Measurements from ENCODE around the gene SLC6A12. TPM values are rescaled to one million over a fixed set of nuclear protein-coding genes. Genes with fewer than 3 reads are reported as not detected.
A peak's percentile ranks its signal among the peaks of the same experiment; 100 is the strongest.

SLC6A12 gene
- total RNA-seq, 4 donors from 2014 or later, result 1.2 to 13.5 (median 3.0) TPM

- peaks cover 3 to 9% (median 6%) of the 10 kb centered on the region in 4 donors for H3K4me1 ChIP-seq
- H3K4me3 ChIP-seq, result no peak overlapping the region
- H3K9me3 ChIP-seq, result no peaks in the 10 kb centered on the region
- H3K36me3 ChIP-seq, result no peaks in the 10 kb centered on the region
- 73 to 83% methylated on average over 2 to 13 of the region's 13 CpGs for WGBS, 2 donors (ENCODE audit: low coverage in 1 of 2)
- no peak overlapping the region for H3K27ac ChIP-seq
- DNase-seq, result no peak
- TF ChIP-seq EP300 (IDR thresholded peaks at IDR 0.05; ENCODE audit: low read depth), result no peak
- no peak for TF ChIP-seq POLR2A (IDR thresholded peaks at IDR 0.05)
- no peak for TF ChIP-seq POLR2AphosphoS5 (IDR thresholded peaks at IDR 0.05)
- no peak for TF ChIP-seq CTCF (IDR thresholded peaks at IDR 0.05)
- no peaks in the 10 kb centered on the region for H3K27me3 ChIP-seq
- intact Hi-C loops (cut with DNase I; ENCODE audit: low total_unique reads), result no loop called here
- in situ Hi-C loops (cut with MboI; ENCODE audit: low pct_ligation_motif_present in 1 of 4, low pct_unique_long_range_greater_than_20kb in 1 of 4, low sequenced_read_pairs in 3 of 4), result no loop called here
These were observed 29.0 kb downstream of the SLC6A12 start for GRCh38 chr12:184811-185575.

GRCh38 chr12:182381-182892, 31.5 kb downstream of the SLC6A12 start:
- no peaks in the 10 kb centered on the region for H3K36me3 ChIP-seq
- no peaks in the 10 kb centered on the region for H3K4me1 ChIP-seq
- no peaks in the 10 kb centered on the region for H3K9me3 ChIP-seq
- H3K4me3 ChIP-seq, result no peak overlapping the region
- WGBS, 2 donors (ENCODE audit: low coverage in 1 of 2), result 66% methylated on average over 9 of the region's 10 CpGs; no CpG with 5 or more reads in 1 of the 2 donors
- TF ChIP-seq POLR2A (IDR thresholded peaks at IDR 0.05), result no peak
- TF ChIP-seq POLR2AphosphoS5 (IDR thresholded peaks at IDR 0.05), result no peak
- TF ChIP-seq CTCF (IDR thresholded peaks at IDR 0.05), result no peak
- no peak for TF ChIP-seq EP300 (IDR thresholded peaks at IDR 0.05; ENCODE audit: low read depth)
- no peaks in the 10 kb centered on the region for H3K27me3 ChIP-seq
- no peak for DNase-seq
- H3K27ac ChIP-seq, result no peak overlapping the region
- intact Hi-C loops (cut with DNase I; ENCODE audit: low total_unique reads), result no loop called here
- in situ Hi-C loops (cut with MboI; ENCODE audit: low pct_ligation_motif_present in 1 of 4, low pct_unique_long_range_greater_than_20kb in 1 of 4, low sequenced_read_pairs in 3 of 4), result no loop called here

- peaks cover 0 to under 1% (median 0%) of the 10 kb centered on the region in 4 donors for H3K4me1 ChIP-seq
- WGBS, 2 donors (ENCODE audit: low coverage in 1 of 2), result 90% methylated on average over 17 of the region's 17 CpGs; no CpG with 5 or more reads in 1 of the 2 donors
- intact Hi-C loops (cut with DNase I; ENCODE audit: low total_unique reads), result no loop called here
- no peak overlapping the region for H3K27ac ChIP-seq
- no peak overlapping the region for H3K4me3 ChIP-seq
- H3K36me3 ChIP-seq, result no peaks in the 10 kb centered on the region
- TF ChIP-seq POLR2AphosphoS5 (IDR thresholded peaks at IDR 0.05), result no peak
- no peak for TF ChIP-seq CTCF (IDR thresholded peaks at IDR 0.05)
- no peak for TF ChIP-seq EP300 (IDR thresholded peaks at IDR 0.05; ENCODE audit: low read depth)
- no peak for TF ChIP-seq POLR2A (IDR thresholded peaks at IDR 0.05)
- H3K9me3 ChIP-seq, result no peaks in the 10 kb centered on the region
- in situ Hi-C loops (cut with MboI; ENCODE audit: low pct_ligation_motif_present in 1 of 4, low pct_unique_long_range_greater_than_20kb in 1 of 4, low sequenced_read_pairs in 3 of 4), result no loop called here
- no peaks in the 10 kb centered on the region for H3K27me3 ChIP-seq
- DNase-seq, result no peak
These were observed 32.0 kb downstream of the SLC6A12 start for GRCh38 chr12:181921-182320.

GRCh38 chr12:180445-180844, 33.5 kb downstream of the SLC6A12 start:
- 64% methylated on average over 8 of the region's 8 CpGs; no CpG with 5 or more reads in 1 of the 2 donors for WGBS, 2 donors (ENCODE audit: low coverage in 1 of 2)
- in situ Hi-C loops (cut with MboI; ENCODE audit: low pct_ligation_motif_present in 1 of 4, low pct_unique_long_range_greater_than_20kb in 1 of 4, low sequenced_read_pairs in 3 of 4) (no loop called here), intact Hi-C loops (cut with DNase I; ENCODE audit: low total_unique reads) (no loop called here)
- no peaks in the 10 kb centered on the region for H3K36me3 ChIP-seq
- H3K27ac ChIP-seq, result peak overlapping the region in 1 of 4 donors; percentile 9
- peaks cover 0 to 15% (median 10%) of the 10 kb centered on the region in 4 donors for H3K4me1 ChIP-seq
- no peak overlapping the region for H3K4me3 ChIP-seq
- TF ChIP-seq EP300 (IDR thresholded peaks at IDR 0.05; ENCODE audit: low read depth) (no peak), CTCF (IDR thresholded peaks at IDR 0.05) (no peak), POLR2A (IDR thresholded peaks at IDR 0.05) (no peak)
- H3K27me3 ChIP-seq, result no peaks in the 10 kb centered on the region
- DNase-seq, result peak; percentile 44
- H3K9me3 ChIP-seq, result no peaks in the 10 kb centered on the region
